ENCODE data around the gene FOXP3. TPM values are rescaled to one million over a fixed set of nuclear protein-coding genes. Genes with fewer than 3 reads are reported as not detected.

The FOXP3 gene
- total RNA-seq, 1 experiment from 2014 or later: 0.68 TPM

GRCh38 chrX:49227726-49228125 lies 36.8 kb downstream of the FOXP3 start:
- Histone ChIP-seq H2BK20ac (ENCODE audit: low read depth, low read length, poor library complexity, severe bottlenecking) (no peak overlapping the region), H3K9ac (ENCODE audit: extremely low read depth, insufficient read length, low read length) (no peak overlapping the region), H3K18ac (ENCODE audit: insufficient read length, low read depth, low read length) (no peak overlapping the region), H2BK120ac (ENCODE audit: low read depth, low read length, poor library complexity, severe bottlenecking) (no peak overlapping the region), H3K79me1 (ENCODE audit: insufficient read depth, low read depth, low read length, poor library complexity, severe bottlenecking) (no peaks in the 10 kb centered on the region), H2BK15ac (ENCODE audit: low read depth, low read length) (no peak overlapping the region), H2AK5ac (ENCODE audit: insufficient read length, low read length) (no peak overlapping the region), H3K9me3 (ENCODE audit: control insufficient read depth, low read depth, low read length) (peaks cover 27% of the 10 kb centered on the region), H3K79me2 (ENCODE audit: insufficient read depth, low read length) (no peaks in the 10 kb centered on the region), H4K5ac (ENCODE audit: insufficient read length, low read depth, low read length) (no peak overlapping the region), H3K4me1 (ENCODE audit: insufficient read depth, low read length) (no peaks in the 10 kb centered on the region; the same call in 1 of the 2 replicates), H2AFZ (ENCODE audit: low read length) (no peak overlapping the region), H4K8ac (replicated peaks; ENCODE audit: insufficient read length, low read depth, low read length) (no peak overlapping the region), H3K27ac (ENCODE audit: insufficient read length, low read depth, low read length) (no peak overlapping the region), H3K4ac (ENCODE audit: low read depth, low read length) (no peak overlapping the region), H3T11ph (ENCODE audit: low read length) (no peak overlapping the region), H3K4me2 (ENCODE audit: insufficient read depth, insufficient read length, low read length) (no peak overlapping the region), H3K27me3 (ENCODE audit: insufficient read depth, low read length) (no peaks in the 10 kb centered on the region), H2BK5ac (ENCODE audit: insufficient read length, low read length) (no peak overlapping the region), H3K56ac (ENCODE audit: insufficient read length, low read depth, low read length) (no peak overlapping the region), H3K14ac (ENCODE audit: insufficient read depth, low read length) (no peak overlapping the region), H2BK12ac (ENCODE audit: insufficient read length, low read depth, low read length) (no peak overlapping the region), H4K20me1 (ENCODE audit: control insufficient read depth, insufficient read depth, insufficient read length) (no peaks in the 10 kb centered on the region), H3K23me2 (ENCODE audit: insufficient read length, low read depth, low read length, poor library complexity, severe bottlenecking) (no peaks in the 10 kb centered on the region), H4K91ac (ENCODE audit: insufficient read length, low read depth, low read length) (no peak overlapping the region), H3K23ac (ENCODE audit: insufficient read length, low read depth, low read length) (no peak overlapping the region)
- H3K4me3 Mint-ChIP-seq: no peak overlapping the region
- no peak for TF ChIP-seq CTCF (conservative IDR thresholded peaks at IDR 0.05)
- no peak for DNase-seq
- peaks cover 74 to 84% of the 10 kb centered on the region in 2 experiments for H3K9me3 Mint-ChIP-seq
- H3K27ac Mint-ChIP-seq: no peak overlapping the region; a peak in 1 of 7 replicates
- H3K4me1 Mint-ChIP-seq: peaks cover 8 to 24% of the 10 kb centered on the region in 2 experiments
- H3K27me3 Mint-ChIP-seq (ENCODE audit: low read depth): peaks cover 12% of the 10 kb centered on the region
- H3K36me3 Mint-ChIP-seq (ENCODE audit: insufficient read depth in 1 of 3, low read depth in 3 of 3): peaks cover 2 to 4% (median 3%) of the 10 kb centered on the region in 3 experiments; a peak in 5 of 7 replicates
- WGBS (ENCODE audit: extremely low coverage, insufficient read length, low lambda C conversion rate): no CpG with 5 or more reads among the region's 2 CpGs
